ENCODE results near the gene FSIP2. TPM values are rescaled to one million over a fixed set of nuclear protein-coding genes. Genes with fewer than 3 reads are reported as not detected.

Gene FSIP2
- total and polyA plus RNA-seq, 10 of the 15 experiments (the other 5 are each of a cell fraction or from before 2014, with no cell fraction given), result 0.03 to 1.3 (median 0.13) TPM

- CTCF ChIA-PET, result no interaction called here
- RAD21 ChIA-PET (ENCODE audit: unreplicated experiment), result no interaction called here
These were observed 55.1 kb downstream of the FSIP2 start for GRCh38 chr2:185793532-185794345.

More at GRCh38 chr2:185793532-185794345, 55.1 kb downstream of the FSIP2 start:
- Histone ChIP-seq H3K4me1 (ENCODE audit: control insufficient read depth, insufficient read depth, low read length) (no peaks in the 10 kb centered on the region), H3K27ac (ENCODE audit: control insufficient read depth, insufficient read depth) (no peak overlapping the region), H3K4me3 (no peak overlapping the region), H3K36me3 (ENCODE audit: control insufficient read depth in 2 of 2, insufficient read depth in 2 of 2, low read length in 1 of 2) (no peaks in the 10 kb centered on the region), H3K79me2 (ENCODE audit: control insufficient read depth, insufficient read depth, low read length) (no peaks in the 10 kb centered on the region), H2AFZ (ENCODE audit: control insufficient read depth, low read depth, low read length) (no peak overlapping the region), H3K9ac (ENCODE audit: control insufficient read depth, insufficient read depth, low read length) (no peak overlapping the region), H3K9me3 (replicated peaks; ENCODE audit: control insufficient read depth, insufficient read depth, low read length) (no peaks in the 10 kb centered on the region), H3K27me3 (replicated peaks in 1 of 2; ENCODE audit: control insufficient read depth in 2 of 2, insufficient read depth in 2 of 2, low read length in 1 of 2) (no peaks in the 10 kb centered on the region), H3K4me2 (ENCODE audit: control insufficient read depth, insufficient read depth) (no peak overlapping the region), H4K20me1 (ENCODE audit: control insufficient read depth, insufficient read depth) (no peaks in the 10 kb centered on the region)
- DNase-seq (ENCODE audit: low read depth, low spot score), result no peak
- SMC1A ChIA-PET (ENCODE audit: uncharacterized antibody, unreplicated experiment), result interaction anchor here (1.1 kb wide), 1 partner anchor 247 kb away, joined by 3 read pairs; no protein-coding TSS in a partner anchor
- BruUV-seq (replicated peaks), result no TSS peak
- POLR2A ChIA-PET, result no interaction called here
- intact Hi-C loops (cut with micrococcal nuclease; ENCODE audit: unreplicated experiment) (loop anchor here (10.0 kb wide), 1 partner anchor 651 kb away; no protein-coding TSS in a partner anchor), in situ Hi-C loops (cut with MboI) (no loop called here)
- no peak for ATAC-seq
- no peak for TF ChIP-seq CHD2 (IDR thresholded peaks at IDR 0.05; ENCODE audit: borderline replicate concordance, low read depth, low read length)
- no peak for TF ChIP-seq RAD51 (IDR thresholded peaks at IDR 0.05)
- TF ChIP-seq ZBTB40 (IDR thresholded peaks at IDR 0.05; ENCODE audit: borderline replicate concordance), result no peak
- TF ChIP-seq SUPT20H (IDR thresholded peaks at IDR 0.05; ENCODE audit: borderline replicate concordance, control insufficient read depth, low read depth, low read length), result no peak
- no peak for TF ChIP-seq NR2F1 (conservative IDR thresholded peaks at IDR 0.05)
- TF ChIP-seq PRDM15 (CRISPR knock-in tag; IDR thresholded peaks at IDR 0.05), result no peak
- no peak for TF ChIP-seq EGR1 (IDR thresholded peaks at IDR 0.05; ENCODE audit: borderline replicate concordance in 1 of 2, low read depth in 2 of 2, low read length in 2 of 2)
- TF ChIP-seq BRCA1 (IDR thresholded peaks at IDR 0.05; ENCODE audit: low read depth, low read length), result no peak
- TF ChIP-seq STAT3 (IDR thresholded peaks at IDR 0.05; ENCODE audit: low read depth, low read length), result no peak
- TF ChIP-seq CHD4 (IDR thresholded peaks at IDR 0.05), result no peak
- TF ChIP-seq ZBTB33 (IDR thresholded peaks at IDR 0.05), result no peak
- no peak for FAIRE-seq
- WGBS (ENCODE audit: insufficient coverage, insufficient replicate concordance, low lambda C conversion rate, missing lambda C conversion rate), result 48% methylated on average over 7 of the region's 7 CpGs
